Stimulated activated CD8-positive, alpha-beta memory T cell treated with anti-CD3 and anti-CD28 coated beads, Interleukin-4, amount 100 ng/mL, for 48 hours (primary cell): Measurements from ENCODE around the gene CXorf38.
A peak's percentile ranks its signal among the peaks of the same experiment; 100 is the strongest.

Experiments used
- DNase-seq: peaks from one replicate; pipeline ENCODE4 v3.0.0-alpha.2; 2020

The CXorf38 gene

DNA sequence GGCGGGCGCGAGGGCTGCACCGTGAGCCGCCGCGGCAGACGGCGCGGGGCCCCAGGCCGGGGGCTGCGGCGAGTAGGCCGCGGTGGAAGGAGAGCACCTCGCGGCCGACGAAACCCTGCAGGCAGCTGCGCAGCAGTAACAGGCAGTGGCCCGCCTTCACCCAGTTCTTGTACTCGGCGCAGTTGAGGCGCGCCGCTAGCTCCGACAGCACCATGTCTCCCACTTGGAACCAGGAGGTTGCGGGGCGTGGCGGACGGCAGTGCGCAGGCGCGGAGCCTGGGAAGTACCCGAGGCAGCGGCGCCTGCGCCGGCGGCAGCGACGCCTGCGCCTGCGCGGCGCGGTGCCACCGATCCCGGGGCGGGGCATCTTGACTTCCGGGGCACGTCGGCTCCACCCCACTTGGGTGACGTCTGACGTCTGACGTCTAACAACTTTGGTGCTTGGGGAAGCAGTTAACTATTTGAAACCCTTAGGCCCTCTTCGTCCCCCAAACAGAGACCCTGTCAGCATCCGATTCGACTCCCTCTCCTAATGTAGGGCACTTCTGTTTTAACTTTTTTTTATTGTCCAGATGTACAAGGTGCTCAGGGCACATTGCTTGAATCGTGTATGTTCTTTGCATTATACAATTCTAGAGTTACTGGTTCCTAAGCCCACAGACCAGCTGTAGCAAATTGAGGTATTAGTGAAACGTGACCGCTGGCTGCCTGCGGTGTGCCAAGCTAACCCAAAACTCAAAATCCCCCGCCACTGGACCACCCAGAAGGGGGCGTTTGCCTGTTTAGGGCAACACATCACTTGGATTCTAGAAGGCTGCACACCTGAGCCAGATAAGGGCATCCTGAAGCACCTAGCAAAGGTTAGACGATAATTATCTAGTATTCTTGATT, at the start of gene CXorf38:
TSS of gene CXorf38 (minus strand) at position 255 of the 891 bp plus-strand sequence. CDS start at position 214, 41 bp downstream.
- DNase-seq: peak; percentile 92

GRCh38 chrX:40694802-40695201, 47.4 kb upstream of the CXorf38 start:
- DNase-seq: no peak

GRCh38 chrX:40688929-40689328, 41.6 kb upstream of the CXorf38 start:
- DNase-seq: no peak

DNA sequence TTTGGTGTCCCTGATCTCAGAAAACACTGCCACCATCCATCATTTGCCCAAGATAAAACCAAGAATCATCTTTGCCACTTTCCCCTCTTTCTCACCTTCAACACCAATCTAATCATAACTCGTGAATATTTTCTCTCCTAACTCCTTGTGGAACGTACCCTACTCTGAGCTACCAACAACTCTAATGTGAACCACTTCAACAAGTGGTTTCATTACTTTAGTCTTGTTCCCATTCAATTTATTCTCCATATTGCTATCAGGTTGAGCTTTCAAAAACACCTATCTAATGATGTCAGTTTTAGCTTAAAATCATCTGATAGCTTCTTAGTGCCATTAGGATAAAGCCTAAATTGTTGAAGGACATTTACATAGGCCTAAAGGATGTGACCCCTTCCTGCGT, 39.8 kb upstream of the CXorf38 start:
- DNase-seq: no peak

DNA sequence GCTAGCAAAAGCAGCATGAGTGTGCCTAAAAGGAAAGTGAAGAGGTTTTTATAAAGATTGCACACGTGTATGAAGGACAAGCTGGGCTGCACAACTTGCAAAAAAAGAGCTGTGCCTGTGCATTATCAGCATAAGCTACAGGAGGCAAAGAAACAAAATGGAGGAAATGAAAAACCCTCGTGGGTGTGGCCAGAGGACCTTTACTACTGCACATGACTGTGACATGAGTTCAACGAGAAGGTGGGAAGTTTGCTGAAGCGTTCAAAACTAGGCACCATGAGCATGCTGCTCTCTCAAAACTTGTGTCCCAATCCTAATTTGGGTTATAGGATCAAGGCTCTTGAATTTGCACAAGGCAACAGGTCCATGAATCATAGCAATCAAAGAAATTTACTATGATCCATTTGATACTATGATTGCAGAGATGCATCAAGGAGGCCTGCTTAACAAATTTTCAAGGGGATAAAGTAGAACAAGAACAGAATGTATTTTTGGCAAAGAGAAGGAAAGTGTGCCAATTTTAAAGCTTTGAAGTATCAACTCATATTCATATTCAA, 38.1 kb upstream of the CXorf38 start:
- no peak for DNase-seq

- no peak for DNase-seq
Measured at GRCh38 chrX:40684092-40684491, 36.7 kb upstream of the CXorf38 start.

DNA sequence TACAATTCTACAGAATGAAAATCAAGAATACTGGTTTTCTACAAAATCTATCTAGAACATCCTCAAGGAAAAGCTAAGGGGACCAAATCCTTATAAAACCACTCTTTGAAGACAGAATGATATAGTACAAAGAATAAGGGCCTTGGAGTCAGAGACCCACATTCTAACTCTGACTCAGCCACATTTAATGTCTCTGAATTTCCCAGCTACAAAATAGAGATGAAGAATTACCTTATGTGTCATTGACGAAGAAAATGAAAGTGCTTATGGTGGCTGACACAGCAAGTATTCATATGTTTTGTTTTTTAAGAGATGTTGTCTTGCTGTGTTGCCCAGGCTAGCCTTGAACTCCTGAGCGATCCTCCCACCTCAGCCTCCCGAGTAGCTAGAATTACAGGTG, 35.9 kb upstream of the CXorf38 start:
- DNase-seq: no peak

DNA sequence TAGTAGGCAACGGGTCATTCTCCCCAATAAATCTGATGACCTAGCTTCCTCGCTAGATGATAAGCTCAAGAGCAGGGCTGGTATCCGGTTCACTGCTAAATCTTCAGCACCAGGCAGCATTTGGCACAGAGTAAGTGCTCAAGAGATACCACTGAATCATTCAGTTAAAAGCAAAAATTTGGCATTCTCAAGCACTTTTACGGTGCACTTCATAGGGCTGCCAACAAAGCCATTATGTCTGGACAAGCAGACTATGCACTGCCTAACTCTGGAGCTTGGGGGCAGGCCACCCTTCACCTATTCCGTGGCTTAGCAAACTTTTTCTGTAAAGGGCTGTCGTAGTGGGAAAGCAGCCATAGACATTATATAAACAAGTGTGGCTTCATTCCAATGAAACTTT, 23.8 kb upstream of the CXorf38 start:
- DNase-seq: no peak

GRCh38 chrX:40663880-40664630, 16.7 kb upstream of the CXorf38 start:
- DNase-seq: no peak

GRCh38 chrX:40663078-40663740, 15.8 kb upstream of the CXorf38 start:
- DNase-seq: no peak

DNA sequence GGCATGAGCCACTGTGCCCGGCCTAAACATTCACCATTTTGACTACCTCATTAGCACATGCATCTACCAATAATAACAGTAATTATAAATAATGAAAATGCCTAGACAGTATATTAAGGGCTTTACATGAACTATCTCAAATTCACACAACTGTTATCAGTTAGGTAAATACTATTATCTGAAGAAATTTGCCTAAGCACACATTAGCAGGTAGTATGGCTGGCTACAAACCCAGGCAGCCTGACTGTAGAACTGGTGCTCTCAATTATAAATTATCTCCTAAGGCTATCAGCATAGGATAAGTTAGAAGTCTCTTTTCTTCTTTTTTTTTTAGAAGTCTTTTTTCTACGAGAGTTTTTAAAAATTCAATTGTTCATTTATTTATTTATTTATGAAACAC, 14.1 kb upstream of the CXorf38 start:
- DNase-seq: no peak

DNA sequence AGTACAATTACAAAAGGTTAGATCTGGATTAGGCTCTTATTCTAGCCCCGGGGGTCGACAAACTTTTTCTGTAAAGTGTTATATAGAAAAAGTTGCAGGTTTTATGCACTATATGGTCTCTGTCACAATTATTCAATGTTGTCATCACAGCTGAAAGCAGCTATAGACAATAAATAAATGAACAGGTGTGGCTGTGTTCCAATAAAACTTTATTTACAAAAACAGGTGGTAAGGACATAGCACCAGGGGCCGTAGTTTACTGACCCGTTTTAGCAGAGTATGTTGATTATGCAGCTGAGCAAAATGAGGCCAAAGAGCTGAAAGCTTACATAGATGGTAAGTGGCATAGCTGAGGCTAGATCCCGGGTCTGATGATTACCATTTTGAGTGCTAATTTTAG, 13.0 kb upstream of the CXorf38 start:
- no peak for DNase-seq

DNA sequence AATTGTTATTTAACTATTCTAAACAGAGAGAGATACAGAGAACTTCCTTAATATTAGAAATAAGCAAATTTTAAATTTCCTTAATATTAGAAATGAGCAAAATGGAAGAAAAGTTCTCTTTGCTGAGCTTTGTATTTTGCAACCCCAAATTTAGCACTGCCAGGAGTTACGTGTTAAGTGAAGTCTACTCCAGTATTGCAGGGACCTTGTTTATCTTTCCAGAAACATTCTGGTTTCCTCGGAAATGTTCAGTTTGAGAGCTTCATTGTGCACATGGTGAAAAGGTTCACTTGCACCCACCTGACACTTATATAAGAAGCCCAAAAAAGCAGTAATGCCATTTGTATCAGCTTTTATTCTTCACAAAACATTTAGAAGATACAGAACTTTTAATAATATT, 6.2 kb upstream of the CXorf38 start:
- no peak for DNase-seq

DNA sequence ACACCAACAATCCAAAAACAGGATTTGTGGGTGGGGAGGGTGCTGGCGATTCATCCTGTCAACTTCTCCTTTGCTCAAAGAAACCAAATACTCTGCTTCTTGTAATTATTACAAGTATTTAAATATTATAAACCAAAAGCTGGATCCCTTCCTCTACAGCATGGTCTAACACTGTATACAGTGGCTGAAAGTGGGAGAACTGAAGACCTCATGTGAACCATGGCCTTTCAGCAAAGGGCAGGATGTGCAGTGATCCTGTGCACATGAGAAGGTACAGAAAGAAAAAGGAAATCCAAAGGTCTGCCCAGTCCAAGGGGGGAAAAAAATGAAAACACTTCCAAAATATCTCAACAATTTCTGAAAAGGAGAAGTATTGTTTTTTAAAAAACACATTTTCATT, 5.3 kb upstream of the CXorf38 start:
- DNase-seq: no peak

- peak; percentile 75 for DNase-seq
Measured at GRCh38 chrX:40651620-40652223, 4.4 kb upstream of the CXorf38 start.

DNA sequence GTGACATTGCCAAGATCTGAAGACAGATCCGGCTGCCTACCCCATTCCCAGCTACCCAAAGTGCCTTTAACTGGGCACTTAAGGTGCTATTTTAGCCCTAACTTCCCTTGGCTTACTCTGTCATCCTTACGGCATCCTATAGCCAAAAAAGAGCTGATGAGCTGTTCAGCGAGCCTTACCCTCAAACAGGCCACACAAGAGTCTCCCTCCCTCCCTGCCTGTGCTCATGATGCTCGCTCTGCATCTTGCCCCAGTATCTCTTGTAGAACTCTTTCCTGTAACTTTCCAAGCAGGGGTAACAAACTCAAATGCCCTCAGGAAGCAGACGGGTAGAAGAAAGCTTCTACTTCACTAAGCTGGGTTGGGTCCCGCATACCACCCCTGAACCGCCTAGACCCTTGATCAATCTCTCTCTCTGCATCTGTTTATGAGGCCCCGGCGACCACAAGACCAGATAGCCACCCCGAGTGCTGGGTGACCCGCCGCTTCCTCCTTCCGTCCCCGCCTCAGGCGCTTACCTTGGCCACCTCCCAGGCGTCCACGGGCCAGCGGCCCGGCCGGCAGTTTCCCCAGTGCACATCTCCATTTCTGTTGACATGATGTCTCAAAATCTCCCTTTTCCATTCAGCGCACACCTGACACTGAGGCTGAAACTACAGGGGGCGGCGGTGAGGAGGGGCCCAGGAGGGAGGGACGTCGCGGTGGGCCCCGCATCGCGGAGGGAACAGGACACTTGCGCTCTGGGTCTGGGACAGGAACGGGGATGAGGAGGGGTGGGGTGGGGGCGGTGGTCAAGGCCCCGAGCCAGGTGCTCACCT, 663 bp downstream of the CXorf38 start:
- peak; percentile 44 for DNase-seq

DNA sequence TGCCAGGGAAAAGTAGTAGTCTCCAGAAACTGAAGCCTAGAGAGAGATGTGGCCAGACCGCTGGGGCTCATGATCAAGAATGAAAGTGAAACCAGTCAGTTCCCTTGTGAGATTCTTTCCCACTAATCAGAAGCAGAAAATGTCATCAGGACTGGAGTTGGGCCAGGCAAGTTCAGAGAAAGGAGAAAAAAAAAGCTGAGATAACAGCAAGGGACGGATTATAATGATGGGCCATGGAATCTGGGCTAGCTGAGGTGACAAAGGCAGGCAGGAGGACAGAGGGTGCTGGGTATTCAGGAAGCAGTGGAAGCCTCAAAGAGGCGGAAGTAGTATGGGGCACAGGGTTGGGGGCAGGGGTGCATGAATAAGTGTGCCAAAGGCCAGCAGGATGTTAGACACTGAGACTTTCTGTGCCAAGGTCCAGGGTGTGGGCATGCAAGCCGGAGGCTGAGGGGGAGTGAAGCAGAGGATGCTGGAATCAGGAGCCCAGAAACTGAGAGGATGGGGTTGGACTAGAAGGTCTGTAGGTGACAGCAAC, 2.5 kb downstream of the CXorf38 start:
- peak; percentile 37 for DNase-seq

GRCh38 chrX:40644176-40644575, 3.2 kb downstream of the CXorf38 start:
- no peak for DNase-seq

DNA sequence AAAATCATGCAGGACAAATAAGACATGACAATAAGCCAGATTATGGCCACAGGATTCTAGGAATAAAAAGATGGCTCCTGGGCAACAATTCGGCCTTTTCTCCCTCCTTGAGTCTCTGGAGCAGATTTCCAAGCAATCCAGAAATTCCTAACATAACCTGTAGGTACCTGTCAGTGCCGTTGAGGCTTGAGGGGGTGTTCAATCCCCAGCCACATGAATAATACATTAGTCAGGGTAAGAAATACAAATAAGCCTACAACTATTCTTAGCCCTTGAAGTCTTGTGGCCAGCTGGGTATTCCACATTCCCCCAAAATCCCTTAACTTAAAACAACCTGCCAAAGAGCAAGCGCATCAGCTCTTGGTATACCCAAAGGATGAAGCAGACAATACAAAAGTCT, 9.7 kb downstream of the CXorf38 start:
- no peak for DNase-seq

DNA sequence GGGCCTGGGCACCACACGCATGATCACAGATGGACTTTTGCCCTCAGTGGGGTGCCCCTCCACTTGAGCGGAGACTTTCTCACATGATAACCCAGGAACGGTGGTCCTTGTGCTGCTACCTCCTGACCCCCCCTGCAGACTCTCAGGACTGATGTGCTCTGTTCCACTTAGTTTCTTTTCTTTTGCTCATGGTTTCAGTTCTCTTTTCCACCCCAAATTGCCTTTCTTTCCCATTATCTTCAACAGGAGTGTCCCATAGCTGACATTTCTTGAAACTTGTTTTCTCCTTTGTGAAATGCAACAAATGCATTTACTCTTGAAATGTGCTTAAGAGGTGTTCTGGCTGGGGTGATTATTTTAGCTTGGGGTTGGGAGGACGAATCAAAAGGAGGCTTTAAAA, 15.2 kb downstream of the CXorf38 start:
- no peak for DNase-seq

- DNase-seq: no peak
Measured at GRCh38 chrX:40628506-40628905, 18.9 kb downstream of the CXorf38 start.

- no peak for DNase-seq
Measured at GRCh38 chrX:40625294-40625693, 22.1 kb downstream of the CXorf38 start.
